Adrenal gland (tissue), 5 donors: Measurements from ENCODE around the gene OAS1.

Experiments
- POLR2A ChIP-seq, 2 donors: fragments of 450-650 bp; IDR thresholded peaks; one replicate each; pipeline ENCODE4 v1.6.1; 2017; ENCODE audit warnings: antibody characterized with exemption in 2 of 2, mild to moderate bottlenecking in 2 of 2, moderate library complexity in 1 of 2
- TF ChIP-seq, protein P1 (sequence below), 6 experiments: fragments of 450-650 bp in 4 of 6; fragments of 200-600 bp in 2 of 6; sonication (generic) in 1 of 6; IDR thresholded peaks; 1 replicate in 5 of 6; 2 replicates in 1 of 6; pipeline versions ENCODE4 v1.5.1 to v1.8.0; 2016 to 2021; ENCODE audit warnings: antibody characterized with exemption in 6 of 6, mild to moderate bottlenecking in 2 of 6, moderate library complexity in 1 of 6
- donor health status: DM: no; HTN: no; CAD: no.

DNA sequence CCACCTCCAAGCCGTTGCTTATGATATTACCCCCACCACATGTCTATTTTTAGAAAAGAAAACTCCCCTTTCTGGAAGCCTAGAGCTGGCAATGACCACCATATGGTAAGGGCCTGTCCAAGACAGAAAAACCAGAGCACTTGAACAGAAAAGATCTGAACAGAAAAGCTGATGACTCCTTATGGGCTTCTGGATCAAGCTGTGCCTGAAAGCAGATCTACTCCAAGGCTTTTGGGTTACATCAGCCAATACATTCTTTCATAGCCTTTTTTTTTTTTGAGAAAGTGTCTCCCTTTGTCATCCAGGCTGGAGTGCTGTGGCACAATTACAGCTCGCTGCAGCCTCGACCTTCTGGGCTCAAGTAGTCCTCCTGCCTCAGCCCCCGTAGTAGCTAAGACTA, 54.8 kb downstream of the OAS1 start:
- TF ChIP-seq, protein P1, sequence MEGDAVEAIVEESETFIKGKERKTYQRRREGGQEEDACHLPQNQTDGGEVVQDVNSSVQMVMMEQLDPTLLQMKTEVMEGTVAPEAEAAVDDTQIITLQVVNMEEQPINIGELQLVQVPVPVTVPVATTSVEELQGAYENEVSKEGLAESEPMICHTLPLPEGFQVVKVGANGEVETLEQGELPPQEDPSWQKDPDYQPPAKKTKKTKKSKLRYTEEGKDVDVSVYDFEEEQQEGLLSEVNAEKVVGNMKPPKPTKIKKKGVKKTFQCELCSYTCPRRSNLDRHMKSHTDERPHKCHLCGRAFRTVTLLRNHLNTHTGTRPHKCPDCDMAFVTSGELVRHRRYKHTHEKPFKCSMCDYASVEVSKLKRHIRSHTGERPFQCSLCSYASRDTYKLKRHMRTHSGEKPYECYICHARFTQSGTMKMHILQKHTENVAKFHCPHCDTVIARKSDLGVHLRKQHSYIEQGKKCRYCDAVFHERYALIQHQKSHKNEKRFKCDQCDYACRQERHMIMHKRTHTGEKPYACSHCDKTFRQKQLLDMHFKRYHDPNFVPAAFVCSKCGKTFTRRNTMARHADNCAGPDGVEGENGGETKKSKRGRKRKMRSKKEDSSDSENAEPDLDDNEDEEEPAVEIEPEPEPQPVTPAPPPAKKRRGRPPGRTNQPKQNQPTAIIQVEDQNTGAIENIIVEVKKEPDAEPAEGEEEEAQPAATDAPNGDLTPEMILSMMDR (IDR thresholded peaks at IDR 0.05): no peak
- no peak for TF ChIP-seq POLR2A (IDR thresholded peaks at IDR 0.05)
